K562 (cell line): Measurements from ENCODE around the gene SPDEF.
A peak's percentile ranks its signal among the peaks of the same experiment; 100 is the strongest.

ENCODE experiments used
- CREB5 ChIP-seq: fragments of 250-450 bp; sonication (Bioruptor Pico); IDR thresholded peaks from 2 replicates; pipeline ENCODE4 v1.5.0; 2020; ENCODE audit warnings: mild to moderate bottlenecking
- CTCF ChIP-seq, 3 experiments: IDR thresholded peaks in 2 of 3; conservative IDR thresholded peaks in 1 of 3; 2 replicates each; pipeline ENCODE4 v1.5.1; 2011 to 2012; ENCODE audit warnings: low read length in 3 of 3, mild to moderate bottlenecking in 3 of 3, control low read depth in 2 of 3, improper control_type of control experiment in 1 of 3, inconsistent platforms in 1 of 3, low read depth in 1 of 3, mixed read lengths in 1 of 3, moderate library complexity in 1 of 3; ENCODE audit not compliant: insufficient read depth in 2 of 3
- E2F6 ChIP-seq, 2 experiments: IDR thresholded peaks; 2 replicates each; pipeline ENCODE4 v1.6.1; 2011; ENCODE audit warnings: borderline replicate concordance in 1 of 2, control low read depth in 1 of 2, low read depth in 1 of 2, low read length in 1 of 2, mild to moderate bottlenecking in 1 of 2, mixed read lengths in 1 of 2, moderate library complexity in 1 of 2; ENCODE audit not compliant: insufficient read depth in 1 of 2, insufficient read length in 1 of 2, poor library complexity in 1 of 2, severe bottlenecking in 1 of 2; ENCODE audit errors: extremely low read depth in 1 of 2
- HNRNPK ChIP-seq: fragments of 200-400 bp; formaldehyde crosslinking; IDR thresholded peaks from one replicate; pipeline ENCODE4 v1.6.1; 2018; ENCODE audit warnings: mild to moderate bottlenecking, low read depth, low read length; ENCODE audit not compliant: poor library complexity, severe bottlenecking
- MAX ChIP-seq: sonication (generic); formaldehyde crosslinking; IDR thresholded peaks from 2 replicates; pipeline ENCODE4 v1.9.0; 2022; ENCODE audit warnings: mild to moderate bottlenecking, missing genetic modification reagents
- NR1H2 ChIP-seq: sonication (generic); formaldehyde crosslinking; IDR thresholded peaks from 2 replicates; pipeline ENCODE4 v1.4.0; 2020; ENCODE audit warnings: mild to moderate bottlenecking, missing genetic modification reagents
- POLR2AphosphoS5 ChIP-seq: IDR thresholded peaks from 2 replicates; pipeline ENCODE4 v1.6.1; 2011; ENCODE audit warnings: mild to moderate bottlenecking, low read depth, low read length, moderate library complexity; ENCODE audit not compliant: control insufficient read depth, insufficient read depth
- RCOR1 ChIP-seq, 2 experiments: IDR thresholded peaks; 2 replicates each; pipeline ENCODE4 v1.6.1; 2012; ENCODE audit warnings: low read depth in 2 of 2, low read length in 2 of 2, borderline replicate concordance in 1 of 2, improper control_type of control experiment in 1 of 2
- SPI1 ChIP-seq: IDR thresholded peaks from 2 replicates; pipeline ENCODE4 v1.6.1; 2011; ENCODE audit warnings: low read depth, low read length, control low read depth, borderline replicate concordance
- ZBTB33 ChIP-seq: sonication (generic); formaldehyde crosslinking; IDR thresholded peaks from 2 replicates; pipeline ENCODE4 v1.8.1; 2023; ENCODE audit warnings: mild to moderate bottlenecking, missing genetic modification reagents
- ZNF143 ChIP-seq: sonication (generic); formaldehyde crosslinking; IDR thresholded peaks from 2 replicates; pipeline ENCODE4 v1.9.0; 2022; ENCODE audit warnings: mild to moderate bottlenecking, missing genetic modification reagents
- ZNF764 ChIP-seq: fragments of 250-450 bp; sonication (Bioruptor Pico); IDR thresholded peaks from 2 replicates; pipeline ENCODE4 v1.4.0; 2020; ENCODE audit warnings: low read depth, mild to moderate bottlenecking, moderate library complexity

- no peak for TF ChIP-seq CTCF (IDR thresholded peaks at IDR 0.05 in 2 of 3, conservative IDR thresholded peaks at IDR 0.05 in 1 of 3; ENCODE audit: insufficient read depth in 2 of 3, low read depth in 1 of 3, low read length in 3 of 3)
- no peak for TF ChIP-seq ZNF143 (CRISPR knock-in tag)
- TF ChIP-seq RCOR1 (IDR thresholded peaks at IDR 0.05; ENCODE audit: borderline replicate concordance in 1 of 2, low read depth in 2 of 2, low read length in 2 of 2) = peak in 1 of 2 experiments; percentile 82; a peak in 2 of 4 replicates
- no peak for TF ChIP-seq SPI1
- 0 out of 2 replicates have a peak, but pooled peaks have one; percentile 27 for TF ChIP-seq MAX (CRISPR knock-in tag)
- TF ChIP-seq E2F6 (IDR thresholded peaks at IDR 0.05; ENCODE audit: borderline replicate concordance in 1 of 2, extremely low read depth in 1 of 2, insufficient read depth in 1 of 2, insufficient read length in 1 of 2, low read depth in 1 of 2, low read length in 1 of 2, poor library complexity in 1 of 2, severe bottlenecking in 1 of 2) = no peak
- no peak for TF ChIP-seq CREB5 (CRISPR knock-in tag)
- TF ChIP-seq NR1H2 (CRISPR knock-in tag) = no peak
- TF ChIP-seq ZBTB33 (CRISPR knock-in tag) = no peak
- TF ChIP-seq POLR2AphosphoS5 = no peak
- TF ChIP-seq HNRNPK = no peak
- TF ChIP-seq ZNF764 = no peak
These were observed 22.5 kb upstream of the SPDEF start for GRCh38 chr6:34578445-34579262.
